Progenitor cell of endocrine pancreas (in vitro differentiated cells): ENCODE data around the gene PTPRT. TPM values are rescaled to one million over a fixed set of nuclear protein-coding genes. Genes with fewer than 3 reads are reported as not detected.

Experiments used
- DNase-seq: peaks from one replicate; pipeline ENCODE4 v3.0.0; 2021; ENCODE audit warnings: low spot score; ENCODE audit not compliant: unreplicated experiment
- H3K27ac Mint-ChIP-seq: 2 replicates; pipeline ENCODE4 v1.8.0; 2021; ENCODE audit warnings: mild to moderate bottlenecking, moderate library complexity, mixed read lengths
- H3K27me3 Mint-ChIP-seq: 2 replicates; pipeline ENCODE4 v1.8.0; 2021; ENCODE audit warnings: mixed read lengths
- H3K36me3 Mint-ChIP-seq: 2 replicates; pipeline ENCODE4 v1.8.0; 2022; ENCODE audit warnings: mixed read lengths; ENCODE audit not compliant: insufficient read depth
- H3K4me1 Mint-ChIP-seq: 2 replicates; pipeline ENCODE4 v1.8.0; 2021; ENCODE audit warnings: low read depth, mixed read lengths
- H3K4me3 Mint-ChIP-seq: 2 replicates; pipeline ENCODE4 v1.8.0; 2021; ENCODE audit warnings: low read depth, mild to moderate bottlenecking, moderate library complexity, mixed read lengths
- H3K9me3 Mint-ChIP-seq: 2 replicates; pipeline ENCODE4 v1.8.0; 2021; ENCODE audit warnings: low read depth, mixed read lengths
- CTCF ChIP-seq: fragments of 200-600 bp; sonication (generic); IDR thresholded peaks from one replicate; pipeline ENCODE4 v1.5.0; 2021; ENCODE audit warnings: antibody characterized with exemption, mild to moderate bottlenecking; ENCODE audit not compliant: unreplicated experiment
- total RNA-seq: library from RNA; stranded (reverse); gene quantifications from 2 replicates; pipeline ENCODE4 v1.2.1, GENCODE V29; 2021

Gene PTPRT
- total RNA-seq, 1 donor from 2014 or later, result 65.9 TPM

GRCh38 chr20:42472198-42472597 is 717.5 kb downstream of the PTPRT start:
- Mint-ChIP-seq H3K27ac (no peak overlapping the region), H3K4me1 (peaks cover 9% of the 10 kb centered on the region), H3K4me3 (no peak overlapping the region), H3K36me3 (peaks cover 11% of the 10 kb centered on the region), H3K27me3 (peaks cover 10% of the 10 kb centered on the region), H3K9me3 (no peaks in the 10 kb centered on the region)
- TF ChIP-seq CTCF, result no peak
- no peak for DNase-seq

GRCh38 chr20:42461965-42462593 is 727.6 kb downstream of the PTPRT start:
- Mint-ChIP-seq H3K4me1 (no peaks in the 10 kb centered on the region), H3K36me3 (no peaks in the 10 kb centered on the region), H3K27me3 (peaks cover 3% of the 10 kb centered on the region), H3K9me3 (no peaks in the 10 kb centered on the region), H3K4me3 (no peak overlapping the region), H3K27ac (no peak overlapping the region)
- TF ChIP-seq CTCF, result no peak
- no peak for DNase-seq

GRCh38 chr20:42461291-42461690 is 728.4 kb downstream of the PTPRT start:
- no peak for TF ChIP-seq CTCF
- Mint-ChIP-seq H3K27me3 (peaks cover 3% of the 10 kb centered on the region), H3K4me3 (no peak overlapping the region), H3K4me1 (no peaks in the 10 kb centered on the region), H3K27ac (no peak overlapping the region), H3K9me3 (peaks cover 1% of the 10 kb centered on the region), H3K36me3 (no peaks in the 10 kb centered on the region)
- no peak for DNase-seq

DNA sequence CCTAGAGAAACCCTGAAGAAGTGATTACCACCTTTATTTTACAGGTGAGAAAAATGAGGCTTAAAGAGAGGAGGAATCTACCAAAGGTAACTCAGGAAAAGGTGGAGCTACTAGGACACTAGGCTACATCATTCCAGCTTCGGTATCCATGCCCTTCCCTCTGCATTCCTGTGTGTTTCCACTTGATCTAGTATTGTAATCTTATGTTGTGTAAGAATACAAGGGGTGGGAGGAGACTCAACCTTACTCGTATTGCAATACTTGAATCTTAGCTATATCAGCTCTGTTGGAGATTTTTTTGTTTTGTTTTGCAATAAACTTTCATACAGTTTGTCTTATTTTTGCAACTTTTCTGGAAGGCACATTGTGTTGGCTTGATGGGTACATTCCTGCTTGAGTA is 742.4 kb downstream of the PTPRT start:
- peaks cover 8% of the 10 kb centered on the region for H3K4me1 Mint-ChIP-seq
- no peak overlapping the region for H3K27ac Mint-ChIP-seq
- H3K4me3 Mint-ChIP-seq, result no peak overlapping the region
- H3K36me3 Mint-ChIP-seq, result peaks cover 23% of the 10 kb centered on the region
- TF ChIP-seq CTCF, result no peak
- peaks cover 3% of the 10 kb centered on the region for H3K27me3 Mint-ChIP-seq
- peaks cover 3% of the 10 kb centered on the region for H3K9me3 Mint-ChIP-seq
- DNase-seq, result no peak

- Mint-ChIP-seq H3K27me3 (peaks cover 3% of the 10 kb centered on the region), H3K4me3 (no peak overlapping the region), H3K4me1 (peaks cover 8% of the 10 kb centered on the region), H3K27ac (no peak overlapping the region), H3K36me3 (peaks cover 26% of the 10 kb centered on the region), H3K9me3 (no peaks in the 10 kb centered on the region)
- no peak for DNase-seq
- TF ChIP-seq CTCF, result no peak
Measured at GRCh38 chr20:42444799-42445198, 744.9 kb downstream of the PTPRT start.
